Astrocyte (in vitro differentiated cells and primary cell): ENCODE results near the gene LAG3. TPM values are rescaled to one million over a fixed set of nuclear protein-coding genes. Genes with fewer than 3 reads are reported as not detected.

Source experiments
- DNase-seq: peaks from one replicate; pipeline ENCODE4 v3.0.0-alpha.2; 2010; ENCODE audit warnings: low read depth
- FAIRE-seq: peaks from 2 replicates; lab custom pipeline; 2011; peaks lifted over from hg19 to GRCh38; lab: Jason Lieb, UNC
- H2AFZ ChIP-seq: 2 replicates; pipeline ENCODE4 v1.6.0; 2012; ENCODE audit warnings: low read depth, low read length, inconsistent platforms
- H3K27ac ChIP-seq: 2 replicates; pipeline ENCODE4 v1.5.1; 2011; ENCODE audit warnings: low read depth, low read length, inconsistent platforms
- H3K27me3 ChIP-seq: 2 replicates; pipeline ENCODE4 v1.6.0; 2011; ENCODE audit warnings: low read length, inconsistent platforms; ENCODE audit not compliant: insufficient read depth
- H3K36me3 ChIP-seq: 2 replicates; pipeline ENCODE4 v1.5.1; 2011; ENCODE audit warnings: low read length, inconsistent platforms; ENCODE audit not compliant: insufficient read depth
- H3K4me1 ChIP-seq: 2 replicates; pipeline ENCODE4 v1.5.1; 2011; ENCODE audit warnings: low read length, inconsistent platforms; ENCODE audit not compliant: insufficient read depth
- H3K4me2 ChIP-seq: 2 replicates; pipeline ENCODE4 v1.6.0; 2012; ENCODE audit warnings: low read length, inconsistent platforms
- H3K4me3 ChIP-seq: 2 replicates; pipeline ENCODE4 v1.5.1; 2011; ENCODE audit warnings: low read depth, mild to moderate bottlenecking, low read length, inconsistent platforms; ENCODE audit not compliant: insufficient read depth
- H3K79me2 ChIP-seq: 2 replicates; pipeline ENCODE4 v1.6.0; 2012; ENCODE audit warnings: mild to moderate bottlenecking, low read length, inconsistent platforms; ENCODE audit not compliant: insufficient read depth
- H3K9ac ChIP-seq: 2 replicates; pipeline ENCODE4 v1.6.0; 2012; ENCODE audit warnings: mild to moderate bottlenecking, low read length, inconsistent platforms
- H3K9me3 ChIP-seq: 2 replicates; pipeline ENCODE4 v1.5.1; 2012; ENCODE audit warnings: low read depth, mild to moderate bottlenecking, low read length, inconsistent platforms; ENCODE audit not compliant: insufficient read depth
- H4K20me1 ChIP-seq: 2 replicates; pipeline ENCODE4 v1.6.0; 2012; ENCODE audit warnings: low read length, inconsistent platforms; ENCODE audit not compliant: insufficient read depth
- H3K27ac Mint-ChIP-seq: one replicate; pipeline ENCODE4 v1.8.0; 2021; ENCODE audit warnings: mild to moderate bottlenecking, mixed read lengths; ENCODE audit not compliant: unreplicated experiment
- H3K27me3 Mint-ChIP-seq: one replicate; pipeline ENCODE4 v1.8.0; 2021; ENCODE audit warnings: low read depth, mixed read lengths; ENCODE audit not compliant: unreplicated experiment
- H3K36me3 Mint-ChIP-seq: one replicate; pipeline ENCODE4 v1.8.0; 2021; ENCODE audit warnings: low read depth, mixed read lengths; ENCODE audit not compliant: unreplicated experiment
- H3K4me1 Mint-ChIP-seq: one replicate; pipeline ENCODE4 v1.8.0; 2021; ENCODE audit warnings: low read depth, mixed read lengths; ENCODE audit not compliant: unreplicated experiment
- H3K4me3 Mint-ChIP-seq: one replicate; pipeline ENCODE4 v1.8.0; 2021; ENCODE audit warnings: mild to moderate bottlenecking, moderate library complexity, mixed read lengths; ENCODE audit not compliant: unreplicated experiment
- H3K9me3 Mint-ChIP-seq: one replicate; pipeline ENCODE4 v1.8.0; 2021; ENCODE audit warnings: mild to moderate bottlenecking, mixed read lengths; ENCODE audit not compliant: unreplicated experiment
- CTCF ChIP-seq: IDR thresholded peaks from 2 replicates; pipeline ENCODE4 v1.5.1; 2011; ENCODE audit warnings: low read depth, mild to moderate bottlenecking, inconsistent platforms, low read length, moderate library complexity; ENCODE audit not compliant: insufficient read depth
- EZH2 ChIP-seq: IDR thresholded peaks from 2 replicates; pipeline ENCODE4 v1.6.1; 2012; ENCODE audit warnings: mild to moderate bottlenecking, low read length, inconsistent platforms; ENCODE audit not compliant: insufficient read depth
- total RNA-seq: library from RNA; stranded (reverse); gene quantifications from 2 replicates; pipeline ENCODE4 v1.2.1, GENCODE V29; 2021

LAG3 gene
- total RNA-seq, 1 donor from 2014 or later = 2.0 TPM

- H4K20me1 ChIP-seq = peaks cover 53% of the 10 kb centered on the region
- Mint-ChIP-seq H3K36me3 (peaks cover 33% of the 10 kb centered on the region), H3K27ac (no peak overlapping the region), H3K4me3 (peak overlapping the region; percentile 46), H3K4me1 (peaks cover 15% of the 10 kb centered on the region), H3K27me3 (peaks cover 27% of the 10 kb centered on the region), H3K9me3 (no peaks in the 10 kb centered on the region)
- FAIRE-seq (no peak), DNase-seq (no peak)
- peaks cover 32% of the 10 kb centered on the region for H3K79me2 ChIP-seq
- no peak overlapping the region for H2AFZ ChIP-seq
- peaks cover 20% of the 10 kb centered on the region for H3K36me3 ChIP-seq
- H3K27me3 ChIP-seq = no peaks in the 10 kb centered on the region
- H3K9ac ChIP-seq = no peak overlapping the region
- peaks cover 24% of the 10 kb centered on the region for H3K4me1 ChIP-seq
- no peak overlapping the region for H3K27ac ChIP-seq
- H3K4me2 ChIP-seq = no peak overlapping the region
- H3K9me3 ChIP-seq = no peaks in the 10 kb centered on the region
- TF ChIP-seq CTCF (no peak), EZH2 (no peak)
- H3K4me3 ChIP-seq = no peak overlapping the region
Measured at GRCh38 chr12:6771509-6772330, 600 bp upstream of the LAG3 start.

GRCh38 chr12:6772726-6773589, 638 bp downstream of the LAG3 start:
- Mint-ChIP-seq H3K36me3 (peaks cover 33% of the 10 kb centered on the region), H3K4me3 (no peak overlapping the region), H3K9me3 (no peaks in the 10 kb centered on the region), H3K27me3 (peaks cover 33% of the 10 kb centered on the region), H3K27ac (no peak overlapping the region), H3K4me1 (peaks cover 15% of the 10 kb centered on the region)
- no peak for FAIRE-seq
- TF ChIP-seq CTCF = no peak
- no peak for TF ChIP-seq EZH2
- H3K27ac ChIP-seq = no peak overlapping the region
- H3K79me2 ChIP-seq = peaks cover 20% of the 10 kb centered on the region
- H3K4me1 ChIP-seq = peaks cover 23% of the 10 kb centered on the region
- peaks cover 20% of the 10 kb centered on the region for H3K36me3 ChIP-seq
- H3K9ac ChIP-seq = no peak overlapping the region
- H2AFZ ChIP-seq = no peak overlapping the region
- no peaks in the 10 kb centered on the region for H3K9me3 ChIP-seq
- H3K27me3 ChIP-seq = no peaks in the 10 kb centered on the region
- H3K4me3 ChIP-seq = no peak overlapping the region
- peak overlapping the region; percentile 30 for H3K4me2 ChIP-seq
- DNase-seq = no peak
- peaks cover 42% of the 10 kb centered on the region for H4K20me1 ChIP-seq
